SK-N-SH treated with all-trans-retinoic acid at 6 μM for 48 hours (cell line): ENCODE results near the gene ATP5PF.

Experiments used
- ATAC-seq: fragments of 200-7000 bp; cut with Tn5 transposase; 3 replicates; pipeline ENCODE4 v1.9.1; 2020; ENCODE audit warnings: mild to moderate bottlenecking, moderate library complexity
- ARNTL ChIP-seq: fragments of 450-650 bp; formaldehyde crosslinking; IDR thresholded peaks from 2 replicates; pipeline ENCODE4 v1.5.0; 2020; ENCODE audit warnings: low read depth, mild to moderate bottlenecking, moderate library complexity, borderline replicate concordance
- CSDC2 ChIP-seq: fragments of 250-450 bp; sonication (Bioruptor Pico); IDR thresholded peaks from 2 replicates; pipeline ENCODE4 v1.5.0; 2020; ENCODE audit warnings: mild to moderate bottlenecking, moderate library complexity
- ESRRG ChIP-seq: fragments of 250-450 bp; sonication (Bioruptor Pico); IDR thresholded peaks from 2 replicates; pipeline ENCODE4 v1.6.1; 2021; ENCODE audit warnings: mild to moderate bottlenecking
- GLIS3 ChIP-seq: fragments of 250-450 bp; sonication (Bioruptor Pico); IDR thresholded peaks from 2 replicates; pipeline ENCODE4 v1.5.0; 2020; ENCODE audit warnings: mild to moderate bottlenecking, moderate library complexity
- ISL1 ChIP-seq: fragments of 250-450 bp; sonication (Bioruptor Pico); IDR thresholded peaks from 2 replicates; pipeline ENCODE4 v2.1.2; 2022; ENCODE audit warnings: mild to moderate bottlenecking, moderate library complexity
- OSR1 ChIP-seq: fragments of 250-450 bp; sonication (Bioruptor Pico); IDR thresholded peaks from 2 replicates; pipeline ENCODE4 v1.8.0; 2022; ENCODE audit warnings: moderate library complexity, mild to moderate bottlenecking, inconsistent platforms
- PPARA ChIP-seq: fragments of 250-450 bp; sonication (Bioruptor Pico); IDR thresholded peaks from 2 replicates; pipeline ENCODE4 v1.5.0; 2020; ENCODE audit warnings: mild to moderate bottlenecking, borderline replicate concordance
- RARB ChIP-seq: fragments of 250-450 bp; sonication (Bioruptor Pico); IDR thresholded peaks from 2 replicates; pipeline ENCODE4 v1.8.0; 2021; ENCODE audit warnings: mild to moderate bottlenecking, moderate library complexity
- SNAI2 ChIP-seq: fragments of 250-450 bp; sonication (Bioruptor Pico); IDR thresholded peaks from 2 replicates; pipeline ENCODE4 v1.5.0; 2020; ENCODE audit warnings: mild to moderate bottlenecking, moderate library complexity
- TCF4 ChIP-seq: fragments of 250-450 bp; sonication (Bioruptor Pico); IDR thresholded peaks from 2 replicates; pipeline ENCODE4 v1.8.0; 2021; ENCODE audit warnings: mild to moderate bottlenecking, moderate library complexity, borderline replicate concordance
- TOX ChIP-seq: fragments of 250-450 bp; sonication (Bioruptor Pico); IDR thresholded peaks from 2 replicates; pipeline ENCODE4 v1.8.0; 2021; ENCODE audit warnings: mild to moderate bottlenecking, moderate library complexity, borderline replicate concordance
- ZC3H10 ChIP-seq: fragments of 250-450 bp; sonication (Bioruptor Pico); IDR thresholded peaks from 2 replicates; pipeline ENCODE4 v1.5.1; 2021; ENCODE audit warnings: mild to moderate bottlenecking, moderate library complexity
- ZFP3 ChIP-seq: fragments of 250-450 bp; sonication (Bioruptor Pico); IDR thresholded peaks from 2 replicates; pipeline ENCODE4 v1.5.0; 2020; ENCODE audit warnings: mild to moderate bottlenecking, moderate library complexity
- ZFP30 ChIP-seq: fragments of 450-650 bp; formaldehyde crosslinking; IDR thresholded peaks from 2 replicates; pipeline ENCODE4 v1.5.0; 2022; ENCODE audit warnings: mild to moderate bottlenecking, moderate library complexity
- ZNF565 ChIP-seq: fragments of 450-650 bp; formaldehyde crosslinking; conservative IDR thresholded peaks from 2 replicates; pipeline ENCODE4 v1.5.0; 2020; ENCODE audit warnings: low read depth, mild to moderate bottlenecking, moderate library complexity
- ZNF70 ChIP-seq: fragments of 450-650 bp; formaldehyde crosslinking; IDR thresholded peaks from 2 replicates; pipeline ENCODE4 v1.5.0; 2020; ENCODE audit warnings: mild to moderate bottlenecking, moderate library complexity
- ZNF8 ChIP-seq: fragments of 450-650 bp; formaldehyde crosslinking; IDR thresholded peaks from 2 replicates; pipeline ENCODE4 v1.5.0; 2020; ENCODE audit warnings: mild to moderate bottlenecking, moderate library complexity
- TF ChIP-seq, protein P1 (sequence below): fragments of 250-450 bp; sonication (Bioruptor Pico); IDR thresholded peaks from 2 replicates; pipeline ENCODE4 v1.5.1; 2021; ENCODE audit warnings: mild to moderate bottlenecking, moderate library complexity
- TF ChIP-seq, protein P2 (sequence below): fragments of 250-450 bp; sonication (Bioruptor Pico); IDR thresholded peaks from 2 replicates; pipeline ENCODE4 v1.5.0; 2020; ENCODE audit warnings: mild to moderate bottlenecking, moderate library complexity
- TF ChIP-seq, protein P3 (sequence below): fragments of 250-450 bp; sonication (Bioruptor Pico); IDR thresholded peaks from 2 replicates; pipeline ENCODE4 v1.5.1; 2020; ENCODE audit warnings: low read depth, mild to moderate bottlenecking, moderate library complexity
- TF ChIP-seq, protein P4 (sequence below): fragments of 250-450 bp; sonication (Bioruptor Pico); IDR thresholded peaks from 2 replicates; pipeline ENCODE4 v1.8.0; 2021; ENCODE audit warnings: low read depth, mild to moderate bottlenecking, moderate library complexity, borderline replicate concordance

Gene ATP5PF

DNA sequence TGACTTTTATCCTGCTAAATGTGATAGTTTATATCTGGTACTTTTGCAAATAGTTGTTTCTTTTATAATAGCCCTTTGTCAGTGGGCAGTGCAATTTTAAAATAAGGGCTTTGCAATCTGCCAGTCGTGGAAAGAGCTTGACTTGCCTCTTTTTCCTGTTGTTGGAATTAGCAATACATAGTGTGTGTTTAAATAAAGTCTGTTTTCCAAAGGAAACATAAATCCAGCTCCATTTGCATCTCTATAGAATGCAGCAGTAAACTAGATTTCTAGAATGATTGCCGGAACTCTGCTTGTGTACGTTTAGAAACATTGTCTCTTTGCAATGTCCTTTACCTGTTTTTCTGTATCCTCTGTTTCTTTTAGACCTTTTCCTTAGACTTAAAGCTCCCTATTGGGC lies 33.2 kb upstream of the ATP5PF start (continued):
- TF ChIP-seq, protein P1, sequence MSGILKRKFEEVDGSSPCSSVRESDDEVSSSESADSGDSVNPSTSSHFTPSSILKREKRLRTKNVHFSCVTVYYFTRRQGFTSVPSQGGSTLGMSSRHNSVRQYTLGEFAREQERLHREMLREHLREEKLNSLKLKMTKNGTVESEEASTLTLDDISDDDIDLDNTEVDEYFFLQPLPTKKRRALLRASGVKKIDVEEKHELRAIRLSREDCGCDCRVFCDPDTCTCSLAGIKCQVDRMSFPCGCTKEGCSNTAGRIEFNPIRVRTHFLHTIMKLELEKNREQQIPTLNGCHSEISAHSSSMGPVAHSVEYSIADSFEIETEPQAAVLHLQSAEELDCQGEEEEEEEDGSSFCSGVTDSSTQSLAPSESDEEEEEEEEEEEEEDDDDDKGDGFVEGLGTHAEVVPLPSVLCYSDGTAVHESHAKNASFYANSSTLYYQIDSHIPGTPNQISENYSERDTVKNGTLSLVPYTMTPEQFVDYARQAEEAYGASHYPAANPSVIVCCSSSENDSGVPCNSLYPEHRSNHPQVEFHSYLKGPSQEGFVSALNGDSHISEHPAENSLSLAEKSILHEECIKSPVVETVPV (CRISPR knock-in tag) = no peak
- TF ChIP-seq RARB (CRISPR knock-in tag) = no peak
- no peak for TF ChIP-seq SNAI2 (CRISPR knock-in tag)
- no peak for TF ChIP-seq PPARA
- no peak for TF ChIP-seq TOX (CRISPR knock-in tag)
- TF ChIP-seq ZC3H10 (CRISPR knock-in tag) = no peak
- TF ChIP-seq GLIS3 (CRISPR knock-in tag) = no peak
- no peak for TF ChIP-seq ZNF70
- no peak for TF ChIP-seq ZNF565 (CRISPR knock-in tag)
- TF ChIP-seq, all 23 proteins: peak for 0

GRCh38 chr21:25764065-25764464 lies 29.4 kb upstream of the ATP5PF start:
- no peak for ATAC-seq
- TF ChIP-seq PPARA (no peak), RARB (CRISPR knock-in tag) (no peak), ZNF70 (no peak), ZNF565 (CRISPR knock-in tag) (no peak), ISL1 (CRISPR knock-in tag) (no peak), TOX (CRISPR knock-in tag) (no peak), ZC3H10 (CRISPR knock-in tag) (no peak)
- TF ChIP-seq, protein P2, sequence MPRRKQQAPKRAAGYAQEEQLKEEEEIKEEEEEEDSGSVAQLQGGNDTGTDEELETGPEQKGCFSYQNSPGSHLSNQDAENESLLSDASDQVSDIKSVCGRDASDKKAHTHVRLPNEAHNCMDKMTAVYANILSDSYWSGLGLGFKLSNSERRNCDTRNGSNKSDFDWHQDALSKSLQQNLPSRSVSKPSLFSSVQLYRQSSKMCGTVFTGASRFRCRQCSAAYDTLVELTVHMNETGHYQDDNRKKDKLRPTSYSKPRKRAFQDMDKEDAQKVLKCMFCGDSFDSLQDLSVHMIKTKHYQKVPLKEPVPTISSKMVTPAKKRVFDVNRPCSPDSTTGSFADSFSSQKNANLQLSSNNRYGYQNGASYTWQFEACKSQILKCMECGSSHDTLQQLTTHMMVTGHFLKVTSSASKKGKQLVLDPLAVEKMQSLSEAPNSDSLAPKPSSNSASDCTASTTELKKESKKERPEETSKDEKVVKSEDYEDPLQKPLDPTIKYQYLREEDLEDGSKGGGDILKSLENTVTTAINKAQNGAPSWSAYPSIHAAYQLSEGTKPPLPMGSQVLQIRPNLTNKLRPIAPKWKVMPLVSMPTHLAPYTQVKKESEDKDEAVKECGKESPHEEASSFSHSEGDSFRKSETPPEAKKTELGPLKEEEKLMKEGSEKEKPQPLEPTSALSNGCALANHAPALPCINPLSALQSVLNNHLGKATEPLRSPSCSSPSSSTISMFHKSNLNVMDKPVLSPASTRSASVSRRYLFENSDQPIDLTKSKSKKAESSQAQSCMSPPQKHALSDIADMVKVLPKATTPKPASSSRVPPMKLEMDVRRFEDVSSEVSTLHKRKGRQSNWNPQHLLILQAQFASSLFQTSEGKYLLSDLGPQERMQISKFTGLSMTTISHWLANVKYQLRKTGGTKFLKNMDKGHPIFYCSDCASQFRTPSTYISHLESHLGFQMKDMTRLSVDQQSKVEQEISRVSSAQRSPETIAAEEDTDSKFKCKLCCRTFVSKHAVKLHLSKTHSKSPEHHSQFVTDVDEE = no peak

- TF ChIP-seq ZNF565 (CRISPR knock-in tag) = no peak
- TF ChIP-seq, protein P3, sequence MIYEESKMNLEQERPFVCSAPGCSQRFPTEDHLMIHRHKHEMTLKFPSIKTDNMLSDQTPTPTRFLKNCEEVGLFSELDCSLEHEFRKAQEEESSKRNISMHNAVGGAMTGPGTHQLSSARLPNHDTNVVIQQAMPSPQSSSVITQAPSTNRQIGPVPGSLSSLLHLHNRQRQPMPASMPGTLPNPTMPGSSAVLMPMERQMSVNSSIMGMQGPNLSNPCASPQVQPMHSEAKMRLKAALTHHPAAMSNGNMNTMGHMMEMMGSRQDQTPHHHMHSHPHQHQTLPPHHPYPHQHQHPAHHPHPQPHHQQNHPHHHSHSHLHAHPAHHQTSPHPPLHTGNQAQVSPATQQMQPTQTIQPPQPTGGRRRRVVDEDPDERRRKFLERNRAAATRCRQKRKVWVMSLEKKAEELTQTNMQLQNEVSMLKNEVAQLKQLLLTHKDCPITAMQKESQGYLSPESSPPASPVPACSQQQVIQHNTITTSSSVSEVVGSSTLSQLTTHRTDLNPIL (CRISPR knock-in tag) = no peak
- no peak for TF ChIP-seq OSR1 (CRISPR knock-in tag)
- no peak for TF ChIP-seq ZC3H10 (CRISPR knock-in tag)
- no peak for TF ChIP-seq ESRRG (CRISPR knock-in tag)
- no peak for TF ChIP-seq CSDC2 (CRISPR knock-in tag)
- no peak for TF ChIP-seq ZNF70
- TF ChIP-seq ZFP30 (CRISPR knock-in tag) = no peak
- TF ChIP-seq, protein P4, sequence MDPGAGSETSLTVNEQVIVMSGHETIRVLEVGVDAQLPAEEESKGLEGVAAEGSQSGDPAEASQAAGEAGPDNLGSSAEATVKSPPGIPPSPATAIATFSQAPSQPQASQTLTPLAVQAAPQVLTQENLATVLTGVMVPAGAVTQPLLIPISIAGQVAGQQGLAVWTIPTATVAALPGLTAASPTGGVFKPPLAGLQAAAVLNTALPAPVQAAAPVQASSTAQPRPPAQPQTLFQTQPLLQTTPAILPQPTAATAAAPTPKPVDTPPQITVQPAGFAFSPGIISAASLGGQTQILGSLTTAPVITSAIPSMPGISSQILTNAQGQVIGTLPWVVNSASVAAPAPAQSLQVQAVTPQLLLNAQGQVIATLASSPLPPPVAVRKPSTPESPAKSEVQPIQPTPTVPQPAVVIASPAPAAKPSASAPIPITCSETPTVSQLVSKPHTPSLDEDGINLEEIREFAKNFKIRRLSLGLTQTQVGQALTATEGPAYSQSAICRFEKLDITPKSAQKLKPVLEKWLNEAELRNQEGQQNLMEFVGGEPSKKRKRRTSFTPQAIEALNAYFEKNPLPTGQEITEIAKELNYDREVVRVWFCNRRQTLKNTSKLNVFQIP (CRISPR knock-in tag) = no peak
- TF ChIP-seq ZFP3 (CRISPR knock-in tag) = no peak
- no peak for TF ChIP-seq PPARA
- no peak for TF ChIP-seq ZNF8 (CRISPR knock-in tag)
- TF ChIP-seq RARB (CRISPR knock-in tag) = no peak
- TF ChIP-seq, protein P2 = no peak
- TF ChIP-seq TCF4 (CRISPR knock-in tag) = no peak
- TF ChIP-seq GLIS3 (CRISPR knock-in tag) = no peak
- no peak for TF ChIP-seq ARNTL
- TF ChIP-seq, protein P1 (CRISPR knock-in tag) = no peak
- no peak for ATAC-seq
Measured at GRCh38 chr21:25760677-25761076, 26.0 kb upstream of the ATP5PF start.
